C4-2B (cell line): ENCODE data around the gene GAB4.

Experiments
- ZFX ChIP-seq: fragments of 450-650 bp; IDR thresholded peaks from 2 replicates; pipeline ENCODE4 v1.6.1; 2017
- TF ChIP-seq, protein P1 (sequence below): fragments of 450-650 bp; conservative IDR thresholded peaks from 2 replicates; pipeline ENCODE4 v1.5.1; 2017; ENCODE audit warnings: mild to moderate bottlenecking

DNA sequence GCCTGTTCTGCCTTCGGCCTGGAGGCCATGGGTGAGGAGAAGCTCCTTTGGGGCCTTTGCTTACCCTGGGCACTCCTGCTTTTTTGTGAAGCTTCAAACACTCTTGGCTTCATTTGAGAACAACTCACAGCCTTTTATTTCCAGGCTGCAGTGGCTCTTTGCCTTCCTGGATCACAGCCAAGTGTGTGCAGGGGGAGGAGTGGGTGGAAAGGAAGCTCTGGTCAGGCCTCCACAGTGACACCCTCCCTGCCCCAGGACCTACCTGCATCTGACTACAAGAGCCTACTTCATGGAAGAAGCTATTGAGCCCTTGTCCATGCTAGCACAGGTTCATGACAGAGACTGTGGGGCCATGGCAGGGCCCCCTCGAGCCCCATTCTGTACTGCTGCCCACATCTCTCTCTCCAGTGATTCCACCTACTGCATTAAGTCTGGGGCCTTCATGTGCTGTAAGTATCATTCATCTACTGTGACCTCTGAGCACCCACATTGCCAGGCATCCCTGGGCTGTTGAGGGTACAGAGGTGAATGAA lies 52.3 kb downstream of the GAB4 start:
- TF ChIP-seq, protein P1, sequence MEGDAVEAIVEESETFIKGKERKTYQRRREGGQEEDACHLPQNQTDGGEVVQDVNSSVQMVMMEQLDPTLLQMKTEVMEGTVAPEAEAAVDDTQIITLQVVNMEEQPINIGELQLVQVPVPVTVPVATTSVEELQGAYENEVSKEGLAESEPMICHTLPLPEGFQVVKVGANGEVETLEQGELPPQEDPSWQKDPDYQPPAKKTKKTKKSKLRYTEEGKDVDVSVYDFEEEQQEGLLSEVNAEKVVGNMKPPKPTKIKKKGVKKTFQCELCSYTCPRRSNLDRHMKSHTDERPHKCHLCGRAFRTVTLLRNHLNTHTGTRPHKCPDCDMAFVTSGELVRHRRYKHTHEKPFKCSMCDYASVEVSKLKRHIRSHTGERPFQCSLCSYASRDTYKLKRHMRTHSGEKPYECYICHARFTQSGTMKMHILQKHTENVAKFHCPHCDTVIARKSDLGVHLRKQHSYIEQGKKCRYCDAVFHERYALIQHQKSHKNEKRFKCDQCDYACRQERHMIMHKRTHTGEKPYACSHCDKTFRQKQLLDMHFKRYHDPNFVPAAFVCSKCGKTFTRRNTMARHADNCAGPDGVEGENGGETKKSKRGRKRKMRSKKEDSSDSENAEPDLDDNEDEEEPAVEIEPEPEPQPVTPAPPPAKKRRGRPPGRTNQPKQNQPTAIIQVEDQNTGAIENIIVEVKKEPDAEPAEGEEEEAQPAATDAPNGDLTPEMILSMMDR = no peak
- TF ChIP-seq ZFX = no peak
